ENCODE results near the gene PNPLA1.

The PNPLA1 gene

GRCh38 chr6:36246506-36247268 lies 23.2 kb upstream of the PNPLA1 start:
- Histone ChIP-seq H3K4me1 (ENCODE audit: insufficient read depth, insufficient read length) (peaks cover 3% of the 10 kb centered on the region), H3K4me3 (ENCODE audit: insufficient read length, low read depth) (no peak overlapping the region), H3K9me3 (ENCODE audit: insufficient read depth, low read length) (no peaks in the 10 kb centered on the region), H3K36me3 (ENCODE audit: insufficient read depth, insufficient read length, low read length) (no peaks in the 10 kb centered on the region), H3K9ac (ENCODE audit: insufficient read length, low read depth) (no peak overlapping the region), H3K27me3 (ENCODE audit: insufficient read depth, insufficient read length) (no peaks in the 10 kb centered on the region)
- DNase-seq (ENCODE audit: low read depth, low spot score): no peak
- TF ChIP-seq ZNF274 (IDR thresholded peaks at IDR 0.05; ENCODE audit: low read depth, low read length): no peak
- no peak for TF ChIP-seq SUZ12 (IDR thresholded peaks at IDR 0.05; ENCODE audit: extremely low read depth, insufficient read depth, insufficient read length)
- no peak for TF ChIP-seq YY1 (IDR thresholded peaks at IDR 0.05; ENCODE audit: insufficient read depth, insufficient read length)

GRCh38 chr6:36247693-36248092 lies 22.2 kb upstream of the PNPLA1 start:
- Histone ChIP-seq H3K4me3 (ENCODE audit: insufficient read length, low read depth) (no peak overlapping the region), H3K4me1 (ENCODE audit: insufficient read depth, insufficient read length) (peaks cover 3% of the 10 kb centered on the region), H3K27me3 (ENCODE audit: insufficient read depth, insufficient read length) (no peaks in the 10 kb centered on the region), H3K36me3 (ENCODE audit: insufficient read depth, insufficient read length, low read length) (no peaks in the 10 kb centered on the region), H3K9ac (ENCODE audit: insufficient read length, low read depth) (no peak overlapping the region), H3K9me3 (ENCODE audit: insufficient read depth, low read length) (no peaks in the 10 kb centered on the region)
- DNase-seq (ENCODE audit: low read depth, low spot score): no peak
- TF ChIP-seq ZNF274 (IDR thresholded peaks at IDR 0.05; ENCODE audit: low read depth, low read length): no peak
- no peak for TF ChIP-seq SUZ12 (IDR thresholded peaks at IDR 0.05; ENCODE audit: extremely low read depth, insufficient read depth, insufficient read length)
- TF ChIP-seq YY1 (IDR thresholded peaks at IDR 0.05; ENCODE audit: insufficient read depth, insufficient read length): no peak

GRCh38 chr6:36248980-36249379 lies 20.9 kb upstream of the PNPLA1 start:
- Histone ChIP-seq H3K27me3 (ENCODE audit: insufficient read depth, insufficient read length) (no peaks in the 10 kb centered on the region), H3K4me1 (ENCODE audit: insufficient read depth, insufficient read length) (peaks cover 3% of the 10 kb centered on the region), H3K9ac (ENCODE audit: insufficient read length, low read depth) (no peak overlapping the region), H3K36me3 (ENCODE audit: insufficient read depth, insufficient read length, low read length) (no peaks in the 10 kb centered on the region), H3K9me3 (ENCODE audit: insufficient read depth, low read length) (no peaks in the 10 kb centered on the region), H3K4me3 (ENCODE audit: insufficient read length, low read depth) (no peak overlapping the region)
- no peak for DNase-seq (ENCODE audit: low read depth, low spot score)
- TF ChIP-seq SUZ12 (IDR thresholded peaks at IDR 0.05; ENCODE audit: extremely low read depth, insufficient read depth, insufficient read length): no peak
- no peak for TF ChIP-seq ZNF274 (IDR thresholded peaks at IDR 0.05; ENCODE audit: low read depth, low read length)
- no peak for TF ChIP-seq YY1 (IDR thresholded peaks at IDR 0.05; ENCODE audit: insufficient read depth, insufficient read length)

- DNase-seq (ENCODE audit: low read depth, low spot score): no peak
- Histone ChIP-seq H3K9me3 (ENCODE audit: insufficient read depth, low read length) (no peaks in the 10 kb centered on the region), H3K4me1 (ENCODE audit: insufficient read depth, insufficient read length) (peaks cover 3% of the 10 kb centered on the region), H3K9ac (ENCODE audit: insufficient read length, low read depth) (no peak overlapping the region), H3K4me3 (ENCODE audit: insufficient read length, low read depth) (no peak overlapping the region), H3K27me3 (ENCODE audit: insufficient read depth, insufficient read length) (no peaks in the 10 kb centered on the region), H3K36me3 (ENCODE audit: insufficient read depth, insufficient read length, low read length) (no peaks in the 10 kb centered on the region)
- no peak for TF ChIP-seq ZNF274 (IDR thresholded peaks at IDR 0.05; ENCODE audit: low read depth, low read length)
- TF ChIP-seq YY1 (IDR thresholded peaks at IDR 0.05; ENCODE audit: insufficient read depth, insufficient read length): no peak
- no peak for TF ChIP-seq SUZ12 (IDR thresholded peaks at IDR 0.05; ENCODE audit: extremely low read depth, insufficient read depth, insufficient read length)
Measured at GRCh38 chr6:36249536-36249935, 20.3 kb upstream of the PNPLA1 start.

GRCh38 chr6:36252005-36252404 lies 17.9 kb upstream of the PNPLA1 start:
- no peaks in the 10 kb centered on the region for H3K4me1 ChIP-seq (ENCODE audit: insufficient read depth, insufficient read length)
- no peak overlapping the region for H3K9ac ChIP-seq (ENCODE audit: insufficient read length, low read depth)
- TF ChIP-seq SUZ12 (IDR thresholded peaks at IDR 0.05; ENCODE audit: extremely low read depth, insufficient read depth, insufficient read length): no peak
- TF ChIP-seq ZNF274 (IDR thresholded peaks at IDR 0.05; ENCODE audit: low read depth, low read length): no peak
- no peak for TF ChIP-seq YY1 (IDR thresholded peaks at IDR 0.05; ENCODE audit: insufficient read depth, insufficient read length)
- no peak overlapping the region for H3K4me3 ChIP-seq (ENCODE audit: insufficient read length, low read depth)
- H3K9me3 ChIP-seq (ENCODE audit: insufficient read depth, low read length): no peaks in the 10 kb centered on the region
- no peak for DNase-seq (ENCODE audit: low read depth, low spot score)
- H3K27me3 ChIP-seq (ENCODE audit: insufficient read depth, insufficient read length): no peaks in the 10 kb centered on the region
- no peaks in the 10 kb centered on the region for H3K36me3 ChIP-seq (ENCODE audit: insufficient read depth, insufficient read length, low read length)

GRCh38 chr6:36263390-36264000 lies 6.4 kb upstream of the PNPLA1 start:
- TF ChIP-seq YY1 (IDR thresholded peaks at IDR 0.05; ENCODE audit: insufficient read depth, insufficient read length) (no peak), ZNF274 (IDR thresholded peaks at IDR 0.05; ENCODE audit: low read depth, low read length) (no peak), SUZ12 (IDR thresholded peaks at IDR 0.05; ENCODE audit: extremely low read depth, insufficient read depth, insufficient read length) (no peak)
- no peak overlapping the region for H3K4me3 ChIP-seq (ENCODE audit: insufficient read length, low read depth)
- no peaks in the 10 kb centered on the region for H3K36me3 ChIP-seq (ENCODE audit: insufficient read depth, insufficient read length, low read length)
- H3K4me1 ChIP-seq (ENCODE audit: insufficient read depth, insufficient read length): no peaks in the 10 kb centered on the region
- DNase-seq (ENCODE audit: low read depth, low spot score): no peak
- no peak overlapping the region for H3K9ac ChIP-seq (ENCODE audit: insufficient read length, low read depth)
- H3K9me3 ChIP-seq (ENCODE audit: insufficient read depth, low read length): peaks cover 10% of the 10 kb centered on the region
- no peaks in the 10 kb centered on the region for H3K27me3 ChIP-seq (ENCODE audit: insufficient read depth, insufficient read length)

- Histone ChIP-seq H3K36me3 (ENCODE audit: insufficient read depth, insufficient read length, low read length) (no peaks in the 10 kb centered on the region), H3K4me3 (ENCODE audit: insufficient read length, low read depth) (no peak overlapping the region), H3K4me1 (ENCODE audit: insufficient read depth, insufficient read length) (no peaks in the 10 kb centered on the region), H3K9ac (ENCODE audit: insufficient read length, low read depth) (no peak overlapping the region), H3K9me3 (ENCODE audit: insufficient read depth, low read length) (peaks cover 10% of the 10 kb centered on the region), H3K27me3 (ENCODE audit: insufficient read depth, insufficient read length) (no peaks in the 10 kb centered on the region)
- TF ChIP-seq ZNF274 (IDR thresholded peaks at IDR 0.05; ENCODE audit: low read depth, low read length) (no peak), YY1 (IDR thresholded peaks at IDR 0.05; ENCODE audit: insufficient read depth, insufficient read length) (no peak), SUZ12 (IDR thresholded peaks at IDR 0.05; ENCODE audit: extremely low read depth, insufficient read depth, insufficient read length) (no peak)
- DNase-seq (ENCODE audit: low read depth, low spot score): no peak
Measured at GRCh38 chr6:36265744-36266143, 4.1 kb upstream of the PNPLA1 start.

Measured in NT2/D1 (cell line).